DMS79 (cell line): ENCODE data around the gene TFDP1.

Experiments
- DNase-seq: peaks from one replicate; lab custom pipeline; 2025; lab: John Stamatoyannopoulos, UW

TFDP1 gene, protein sequence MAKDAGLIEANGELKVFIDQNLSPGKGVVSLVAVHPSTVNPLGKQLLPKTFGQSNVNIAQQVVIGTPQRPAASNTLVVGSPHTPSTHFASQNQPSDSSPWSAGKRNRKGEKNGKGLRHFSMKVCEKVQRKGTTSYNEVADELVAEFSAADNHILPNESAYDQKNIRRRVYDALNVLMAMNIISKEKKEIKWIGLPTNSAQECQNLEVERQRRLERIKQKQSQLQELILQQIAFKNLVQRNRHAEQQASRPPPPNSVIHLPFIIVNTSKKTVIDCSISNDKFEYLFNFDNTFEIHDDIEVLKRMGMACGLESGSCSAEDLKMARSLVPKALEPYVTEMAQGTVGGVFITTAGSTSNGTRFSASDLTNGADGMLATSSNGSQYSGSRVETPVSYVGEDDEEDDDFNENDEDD

DNA sequence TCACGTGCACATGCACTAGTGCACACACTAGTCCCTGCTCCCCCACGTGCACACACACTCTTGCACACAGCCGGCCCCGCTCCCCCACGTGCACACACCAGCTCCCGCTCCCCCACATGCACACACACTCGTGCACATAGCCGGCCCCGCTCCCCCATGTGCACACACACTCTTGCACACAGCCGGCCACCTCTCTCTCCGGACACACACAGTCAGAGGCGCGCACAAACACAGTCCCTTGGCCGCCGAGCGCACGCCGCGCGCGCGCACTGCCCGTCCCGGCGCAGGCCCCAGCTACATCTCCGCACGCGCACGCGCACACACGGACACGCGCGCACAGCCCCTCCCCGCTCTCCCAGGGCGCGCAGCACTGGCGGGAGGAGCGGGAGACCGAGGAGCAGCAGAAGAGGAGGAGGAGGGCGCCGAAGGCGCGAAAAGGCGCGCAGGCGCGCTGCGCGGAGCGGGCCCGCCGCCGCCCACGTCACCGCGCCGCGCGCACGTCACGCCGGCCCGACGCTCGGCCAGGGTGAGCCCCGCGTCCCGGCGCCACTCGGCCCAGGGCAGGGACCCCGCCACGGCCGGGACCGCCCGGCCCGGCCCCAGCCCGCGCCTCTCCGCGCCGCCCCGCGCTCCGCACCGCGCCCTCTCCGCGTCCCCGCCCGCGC, at the start of gene TFDP1:
TFDP1 (plus strand) TSS at position 549 of the 665 bp plus-strand sequence. CDS start 1,085 bp downstream, outside the sequence.
- DNase-seq = peak; percentile 80

- DNase-seq = no peak
Measured at GRCh38 chr13:113535381-113535781, 49.2 kb upstream of the TFDP1 start.

GRCh38 chr13:113536461-113537110, 48.0 kb upstream of the TFDP1 start:
- no peak for DNase-seq

- DNase-seq = no peak
Measured at GRCh38 chr13:113537205-113537604, 47.3 kb upstream of the TFDP1 start.

DNA sequence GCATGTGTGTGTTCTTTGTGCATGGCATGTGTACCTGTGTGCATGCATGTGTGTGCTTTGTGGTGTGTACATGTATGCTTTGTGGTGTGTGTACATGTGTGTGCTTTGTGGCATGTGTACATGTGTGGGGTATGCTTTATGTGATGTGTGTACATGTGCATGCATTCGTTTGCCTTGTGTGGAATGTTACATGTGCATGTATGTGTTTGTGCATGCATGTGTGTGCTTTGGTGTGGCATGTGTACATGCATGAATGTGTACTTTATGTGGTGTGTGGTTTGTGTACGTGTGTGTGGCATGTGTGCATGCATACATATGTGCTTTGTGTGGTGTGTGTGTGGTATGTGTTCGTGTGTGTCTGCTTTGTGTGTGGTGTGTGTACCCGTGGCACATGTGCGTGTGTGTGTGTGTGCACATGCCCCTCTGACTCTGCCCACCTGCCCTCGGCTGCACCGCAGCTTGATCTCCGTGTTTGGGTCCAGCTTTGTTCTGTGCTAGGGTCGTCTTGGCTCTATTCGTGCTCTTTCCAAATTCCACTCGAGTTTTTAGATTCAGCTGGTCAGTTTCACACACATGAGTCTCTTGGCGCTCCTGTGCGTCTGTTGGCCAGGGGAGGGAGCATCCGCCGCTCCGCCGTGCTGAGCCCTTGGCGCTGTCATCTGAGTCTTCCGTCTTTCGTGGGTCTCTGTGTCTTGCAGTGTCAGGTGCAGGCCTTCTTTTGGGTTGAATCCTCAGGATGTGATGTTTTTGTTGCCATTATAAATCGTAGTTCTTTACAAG, 46.5 kb upstream of the TFDP1 start:
- no peak for DNase-seq

GRCh38 chr13:113538689-113539058, 45.9 kb upstream of the TFDP1 start:
- DNase-seq = no peak

DNA sequence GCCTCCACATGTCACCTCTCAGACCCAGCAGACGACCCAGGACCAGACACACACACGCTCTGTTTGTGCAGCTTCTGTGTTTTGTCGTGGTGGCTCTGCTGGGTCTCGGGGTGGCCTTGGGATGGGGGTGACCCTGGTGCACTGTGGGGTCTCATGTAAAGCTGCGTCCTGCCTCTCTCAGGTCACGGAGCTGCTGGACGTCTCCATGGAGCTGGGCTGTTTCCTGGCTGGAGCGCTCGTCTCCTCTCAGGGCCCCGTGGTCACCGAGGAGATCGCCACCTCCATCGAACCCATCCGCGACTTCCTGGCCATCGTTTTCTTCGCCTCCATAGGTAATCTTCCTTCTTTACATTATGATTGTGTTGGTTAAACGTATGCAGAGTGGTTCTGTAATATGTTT, 45.4 kb upstream of the TFDP1 start:
- DNase-seq = no peak

GRCh38 chr13:113539822-113540221, 44.7 kb upstream of the TFDP1 start:
- DNase-seq = no peak

DNA sequence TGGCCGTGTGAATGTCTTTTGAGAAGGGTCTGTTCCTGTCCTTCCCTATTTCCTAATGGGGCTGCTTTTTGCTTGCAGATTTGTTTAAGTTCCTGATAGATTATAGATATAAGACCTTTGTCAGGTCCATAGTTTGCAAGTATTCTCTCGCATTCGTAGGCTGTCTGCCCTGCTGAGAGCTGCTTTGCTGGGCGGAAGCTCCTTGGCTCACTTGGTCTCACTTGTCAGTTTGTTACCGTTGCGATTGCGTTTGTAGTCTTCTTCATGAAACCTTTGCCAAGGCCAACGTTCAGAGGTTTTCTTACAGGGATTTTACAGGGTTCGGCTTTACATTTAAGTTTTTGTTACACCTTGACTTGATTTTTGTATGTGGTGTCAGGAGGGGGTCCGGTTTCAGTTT, 44.0 kb upstream of the TFDP1 start:
- no peak for DNase-seq

GRCh38 chr13:113542751-113543424, 41.7 kb upstream of the TFDP1 start:
- no peak for DNase-seq

DNA sequence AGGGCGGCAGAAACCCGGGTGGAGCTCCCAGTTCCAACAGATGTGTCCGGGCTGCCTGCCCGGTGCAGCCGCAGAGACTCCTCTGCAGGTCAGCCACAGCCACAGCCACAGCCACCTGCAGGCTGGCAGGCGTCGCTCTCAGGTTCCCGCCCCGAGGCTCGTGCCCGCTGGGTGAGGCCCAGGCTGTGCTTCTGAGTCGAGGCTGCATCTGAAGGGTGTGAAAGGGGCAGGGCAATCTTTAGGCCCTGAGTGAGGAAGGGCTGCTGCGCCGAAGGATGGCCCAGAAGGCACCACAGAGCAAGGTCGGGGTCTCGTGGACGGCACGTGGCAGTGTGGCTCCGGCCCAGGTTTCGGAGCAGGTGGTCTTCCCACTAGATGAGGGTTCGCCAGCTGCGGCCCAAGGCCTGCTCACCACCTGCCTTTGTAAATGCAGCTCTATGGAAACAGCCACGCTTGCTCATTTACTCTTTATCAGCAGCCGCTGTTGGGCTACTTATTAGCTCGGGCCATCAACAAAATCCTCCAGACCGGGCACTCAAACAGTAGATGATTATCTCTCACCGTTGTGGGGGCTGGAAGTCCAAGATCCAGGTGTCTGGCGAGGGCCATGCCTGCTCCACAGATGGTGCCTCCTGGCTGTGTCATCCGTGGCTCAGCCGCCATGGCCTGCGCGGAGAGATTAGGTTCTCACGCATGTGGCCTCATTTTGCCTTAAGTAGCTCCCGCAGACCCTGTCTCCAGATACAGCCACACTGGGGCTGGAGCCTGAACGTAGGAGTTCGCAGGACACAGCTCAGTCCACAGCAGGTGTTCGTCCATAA, 40.3 kb upstream of the TFDP1 start:
- no peak for DNase-seq

DNA sequence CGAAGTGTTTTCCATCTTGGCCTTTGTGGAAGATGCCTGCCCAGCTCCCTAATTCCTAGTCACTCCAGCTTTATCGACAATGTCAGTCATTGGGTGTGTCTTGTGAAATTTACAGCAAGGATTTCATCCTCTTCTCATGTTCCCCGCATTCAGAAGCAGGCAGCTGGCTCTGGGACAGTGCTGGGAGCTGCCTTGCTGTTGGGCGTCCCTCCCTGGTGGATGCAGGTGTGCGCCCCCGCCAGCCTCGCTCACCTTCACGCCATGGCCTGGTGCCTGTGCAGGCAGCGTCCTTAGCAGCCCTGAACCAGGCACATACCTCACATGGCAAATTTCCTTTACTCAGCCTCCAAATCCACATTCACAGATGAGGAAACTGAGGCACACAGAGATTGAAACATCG, 39.7 kb upstream of the TFDP1 start:
- no peak for DNase-seq

- DNase-seq = no peak
Measured at GRCh38 chr13:113545455-113545930, 39.1 kb upstream of the TFDP1 start.

GRCh38 chr13:113545931-113546516, 38.5 kb upstream of the TFDP1 start:
- no peak for DNase-seq

GRCh38 chr13:113546571-113547237, 37.8 kb upstream of the TFDP1 start:
- no peak for DNase-seq

DNA sequence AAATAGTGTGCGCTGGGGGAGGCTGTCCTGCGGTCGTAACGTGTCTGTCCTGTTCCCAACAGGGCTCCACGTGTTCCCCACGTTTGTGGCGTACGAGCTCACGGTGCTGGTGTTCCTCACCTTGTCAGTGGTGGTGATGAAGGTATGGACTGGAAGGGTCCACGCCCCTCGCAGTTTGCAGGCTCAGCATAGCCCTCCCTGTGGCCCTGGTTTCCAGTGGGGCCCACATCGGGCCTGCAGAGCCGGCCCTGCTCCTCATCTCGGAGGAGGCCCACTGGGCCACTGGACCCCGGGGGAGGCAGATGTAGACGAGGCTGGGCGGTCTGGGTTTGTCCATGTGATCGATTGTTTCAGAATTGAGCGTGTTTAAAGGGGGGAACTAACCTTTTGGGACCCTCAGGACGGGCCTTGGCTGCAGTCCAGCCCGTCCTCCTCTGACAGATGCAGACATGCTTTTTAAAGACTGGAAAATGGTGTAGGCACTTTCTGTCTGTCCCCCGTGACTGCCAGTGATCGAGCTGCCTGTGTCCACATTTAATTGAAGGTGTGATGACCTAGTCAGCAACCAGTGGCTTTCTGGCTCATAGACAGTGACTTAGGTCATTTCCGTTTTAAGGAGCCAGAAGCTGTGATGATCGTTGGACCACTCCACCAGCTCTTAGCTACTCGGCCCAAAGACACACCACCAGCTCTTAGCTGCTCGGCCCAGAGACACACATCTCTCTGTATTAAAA, 37.1 kb upstream of the TFDP1 start:
- peak; percentile 23 for DNase-seq

GRCh38 chr13:113548171-113548641, 36.3 kb upstream of the TFDP1 start:
- DNase-seq = peak; percentile 80

DNA sequence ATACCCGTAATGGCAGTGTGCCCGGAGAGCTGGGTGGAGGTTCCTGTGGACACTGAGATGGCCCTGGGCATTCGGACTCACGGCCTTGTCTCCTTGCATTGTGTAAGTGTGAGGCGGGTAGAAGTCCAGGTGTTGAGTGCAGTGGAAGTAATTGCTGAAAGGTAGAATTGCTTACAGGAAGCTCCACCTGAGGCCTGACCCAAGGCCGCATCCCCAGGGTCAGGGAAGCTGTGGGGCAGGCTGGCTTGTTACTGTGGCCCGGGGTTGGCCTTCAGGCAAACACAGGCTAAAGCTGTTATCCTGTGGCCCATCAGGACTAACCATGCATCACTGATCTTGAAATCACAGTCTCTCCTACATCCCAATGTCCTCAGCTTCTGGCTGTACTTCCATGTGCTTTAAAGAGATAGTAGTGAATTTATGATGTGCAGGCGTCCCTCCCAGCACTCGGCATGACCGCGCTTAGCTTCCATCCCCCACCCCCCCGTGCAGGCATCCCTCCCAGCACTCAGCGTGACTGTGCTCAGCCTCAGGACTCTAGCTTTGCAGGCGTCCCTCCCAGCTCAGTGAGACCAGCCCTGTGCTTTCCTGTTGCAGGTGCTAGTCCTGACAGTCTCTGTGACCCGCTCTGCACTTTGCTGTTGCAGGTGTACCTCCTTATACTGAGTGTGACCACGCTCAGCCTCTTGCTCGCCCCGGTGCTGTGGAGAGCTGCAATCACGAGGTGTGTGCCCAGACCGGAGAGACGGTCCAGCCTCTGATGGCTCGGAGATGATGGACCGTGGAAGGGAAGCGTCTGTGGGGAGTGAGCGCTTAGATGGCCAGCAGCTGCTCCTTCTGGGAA, 35.6 kb upstream of the TFDP1 start:
- no peak for DNase-seq
